ENCODE data around the gene TLN1.

Gene TLN1

GRCh38 chr9:35729101-35729500 lies 2.9 kb downstream of the TLN1 start:
- no peak for DNase-seq

- DNase-seq = no peak
Measured at GRCh38 chr9:35728041-35728971, 3.7 kb downstream of the TLN1 start.

- no peak for DNase-seq
Measured at GRCh38 chr9:35727676-35728040, 4.3 kb downstream of the TLN1 start.

GRCh38 chr9:35726931-35727330 lies 5.1 kb downstream of the TLN1 start:
- DNase-seq = no peak

- no peak for DNase-seq
Measured at GRCh38 chr9:35725362-35725761, 6.6 kb downstream of the TLN1 start.

GRCh38 chr9:35723908-35724307 lies 8.1 kb downstream of the TLN1 start:
- DNase-seq = no peak

- no peak for DNase-seq
Measured at GRCh38 chr9:35723426-35723825, 8.6 kb downstream of the TLN1 start.

- DNase-seq = no peak
Measured at GRCh38 chr9:35719546-35719945, 12.4 kb downstream of the TLN1 start.

GRCh38 chr9:35718721-35719511 lies 13.1 kb downstream of the TLN1 start:
- DNase-seq = no peak

- DNase-seq = no peak
Measured at GRCh38 chr9:35717132-35717870, 14.7 kb downstream of the TLN1 start.

GRCh38 chr9:35716230-35716629 lies 15.8 kb downstream of the TLN1 start:
- no peak for DNase-seq

GRCh38 chr9:35714579-35715252 lies 17.3 kb downstream of the TLN1 start:
- no peak for DNase-seq

GRCh38 chr9:35714123-35714522 lies 17.9 kb downstream of the TLN1 start:
- DNase-seq = no peak

GRCh38 chr9:35713578-35713977 lies 18.4 kb downstream of the TLN1 start:
- DNase-seq = no peak

- no peak for DNase-seq
Measured at GRCh38 chr9:35712762-35713400, 19.1 kb downstream of the TLN1 start.

GRCh38 chr9:35711501-35712428 lies 20.2 kb downstream of the TLN1 start:
- DNase-seq = no peak

GRCh38 chr9:35710818-35711500 lies 21.0 kb downstream of the TLN1 start:
- DNase-seq = no peak

GRCh38 chr9:35708146-35708545 lies 23.8 kb downstream of the TLN1 start:
- DNase-seq = no peak

- DNase-seq = no peak
Measured at GRCh38 chr9:35706951-35707350, 25.0 kb downstream of the TLN1 start.

GRCh38 chr9:35705836-35706430 lies 26.1 kb downstream of the TLN1 start:
- no peak for DNase-seq

Data from NCI-H69 (cell line).